ENCODE results near the gene YTHDF1. TPM values are rescaled to one million over a fixed set of nuclear protein-coding genes. Genes with fewer than 3 reads are reported as not detected.

The YTHDF1 gene
- total and polyA plus RNA-seq, 8 donors: 17.8 to 41.1 (median 22.4) TPM

GRCh38 chr20:63150911-63151531 is 64.9 kb downstream of the YTHDF1 start:
- peaks cover 4 to 20% (median 18%) of the 10 kb centered on the region in 4 donors for H3K9me3 ChIP-seq
- no peak overlapping the region for H3K27ac ChIP-seq
- peaks cover 0 to 7% (median 3%) of the 10 kb centered on the region in 4 donors for H3K4me1 ChIP-seq
- no peak for TF ChIP-seq POLR2AphosphoS5 (IDR thresholded peaks at IDR 0.05)
- TF ChIP-seq CTCF (IDR thresholded peaks at IDR 0.05): no peak
- TF ChIP-seq POLR2A (IDR thresholded peaks at IDR 0.05): no peak
- no peak for TF ChIP-seq EP300 (IDR thresholded peaks at IDR 0.05)
- H3K36me3 ChIP-seq: no peaks in the 10 kb centered on the region
- 66 to 78% (median 74%) methylated on average over 17 to 23 of the region's 23 CpGs for WGBS, 5 donors
- DNase-seq: no peak
- H3K4me3 ChIP-seq: no peak overlapping the region
- intact Hi-C loops (cut with DNase I; ENCODE audit: low total_unique reads): no loop called here
- peaks cover 0 to 84% (median 66%) of the 10 kb centered on the region in 3 donors for H3K27me3 ChIP-seq

GRCh38 chr20:63150391-63150898 is 65.5 kb downstream of the YTHDF1 start:
- Histone ChIP-seq H3K9me3 (peaks cover 4 to 20% (median 18%) of the 10 kb centered on the region in 4 donors), H3K36me3 (no peaks in the 10 kb centered on the region), H3K27me3 (peaks cover 0 to 82% (median 61%) of the 10 kb centered on the region in 3 donors), H3K4me1 (peaks cover 0 to 7% (median 3%) of the 10 kb centered on the region in 4 donors), H3K27ac (no peak overlapping the region), H3K4me3 (no peak overlapping the region)
- 61 to 73% (median 66%) methylated on average over 8 to 19 of the region's 19 CpGs for WGBS, 5 donors
- TF ChIP-seq EP300 (IDR thresholded peaks at IDR 0.05) (no peak), POLR2A (IDR thresholded peaks at IDR 0.05) (no peak), CTCF (IDR thresholded peaks at IDR 0.05) (no peak), POLR2AphosphoS5 (IDR thresholded peaks at IDR 0.05) (no peak)
- intact Hi-C loops (cut with DNase I; ENCODE audit: low total_unique reads): no loop called here
- DNase-seq: no peak

- TF ChIP-seq POLR2A (IDR thresholded peaks at IDR 0.05) (no peak), CTCF (IDR thresholded peaks at IDR 0.05) (no peak), POLR2AphosphoS5 (IDR thresholded peaks at IDR 0.05) (no peak), EP300 (IDR thresholded peaks at IDR 0.05) (no peak)
- 50 to 65% (median 63%) methylated on average over 13 of the region's 13 CpGs for WGBS, 5 donors
- Histone ChIP-seq H3K36me3 (no peaks in the 10 kb centered on the region), H3K27ac (no peak overlapping the region), H3K4me3 (no peak overlapping the region), H3K27me3 (peaks cover 0 to 81% (median 57%) of the 10 kb centered on the region in 3 donors), H3K9me3 (peaks cover 4 to 20% (median 18%) of the 10 kb centered on the region in 4 donors), H3K4me1 (peaks cover 0 to 7% (median 3%) of the 10 kb centered on the region in 4 donors)
- intact Hi-C loops (cut with DNase I; ENCODE audit: low total_unique reads): no loop called here
- no peak for DNase-seq
Measured at GRCh38 chr20:63149531-63150192, 66.3 kb downstream of the YTHDF1 start.

GRCh38 chr20:63148696-63149095 is 67.2 kb downstream of the YTHDF1 start:
- TF ChIP-seq POLR2A (IDR thresholded peaks at IDR 0.05) (no peak), POLR2AphosphoS5 (IDR thresholded peaks at IDR 0.05) (no peak), EP300 (IDR thresholded peaks at IDR 0.05) (no peak), CTCF (IDR thresholded peaks at IDR 0.05) (no peak)
- intact Hi-C loops (cut with DNase I; ENCODE audit: low total_unique reads): no loop called here
- H3K36me3 ChIP-seq: no peaks in the 10 kb centered on the region
- no peak overlapping the region for H3K4me3 ChIP-seq
- 55 to 88% (median 78%) methylated on average over 9 to 11 of the region's 11 CpGs for WGBS, 5 donors
- no peak for DNase-seq
- peaks cover 0 to 7% (median 3%) of the 10 kb centered on the region in 4 donors for H3K4me1 ChIP-seq
- no peak overlapping the region for H3K27ac ChIP-seq
- H3K9me3 ChIP-seq: peaks cover 4 to 20% (median 18%) of the 10 kb centered on the region in 4 donors
- peaks cover 0 to 74% (median 48%) of the 10 kb centered on the region in 3 donors for H3K27me3 ChIP-seq
